ENCODE results near the gene FBXW12. TPM values are rescaled to one million over a fixed set of nuclear protein-coding genes. Genes with fewer than 3 reads are reported as not detected.

FBXW12 gene
- polyA plus RNA-seq, 1 donor from 2014 or later: not detected

- Histone ChIP-seq H3K79me2 (replicated peaks; ENCODE audit: insufficient read depth, low read length) (no peaks in the 10 kb centered on the region), H3K36me3 (ENCODE audit: insufficient read depth, low read length) (no peaks in the 10 kb centered on the region), H2AFZ (ENCODE audit: low read depth, low read length) (no peak overlapping the region), H3K4me3 (ENCODE audit: low read length) (no peak overlapping the region), H3K9ac (ENCODE audit: low read length) (no peak overlapping the region), H3K27ac (ENCODE audit: low read length) (no peak overlapping the region), H3K4me2 (ENCODE audit: low read length) (no peak overlapping the region), H3K27me3 (ENCODE audit: insufficient read depth, low read depth, low read length) (no peaks in the 10 kb centered on the region), H3K9me2 (ENCODE audit: insufficient read depth, low read length) (no peaks in the 10 kb centered on the region), H3F3A (ENCODE audit: insufficient read depth, low read length, poor library complexity, severe bottlenecking) (no peaks in the 10 kb centered on the region), H4K20me1 (ENCODE audit: insufficient read depth) (peaks cover 3% of the 10 kb centered on the region), H3K9me3 (ENCODE audit: low read length) (no peaks in the 10 kb centered on the region)
- TF ChIP-seq REST (IDR thresholded peaks at IDR 0.05; ENCODE audit: borderline replicate concordance) (no peak), POLR2AphosphoS5 (IDR thresholded peaks at IDR 0.05) (no peak), RAD21 (conservative IDR thresholded peaks at IDR 0.05) (no peak), TAF1 (IDR thresholded peaks at IDR 0.05; ENCODE audit: low read depth) (no peak), EZH2 (IDR thresholded peaks at IDR 0.05; ENCODE audit: borderline replicate concordance, insufficient read depth, low read length, poor library complexity, severe bottlenecking) (no peak), SMC3 (conservative IDR thresholded peaks at IDR 0.05; ENCODE audit: poor library complexity) (no peak), EP300 (conservative IDR thresholded peaks at IDR 0.05; ENCODE audit: poor library complexity, severe bottlenecking) (no peak), MXI1 (conservative IDR thresholded peaks at IDR 0.05; ENCODE audit: poor library complexity, severe bottlenecking) (no peak), CTCF (IDR thresholded peaks at IDR 0.05; ENCODE audit: poor library complexity, severe bottlenecking) (no peak)
Measured at GRCh38 chr3:48416546-48416945, 44.5 kb downstream of the FBXW12 start.

GRCh38 chr3:48417529-48418108 lies 45.6 kb downstream of the FBXW12 start:
- Histone ChIP-seq H3K4me3 (ENCODE audit: low read length) (no peak overlapping the region), H2AFZ (ENCODE audit: low read depth, low read length) (no peak overlapping the region), H3K4me2 (ENCODE audit: low read length) (no peak overlapping the region), H3K27ac (ENCODE audit: low read length) (no peak overlapping the region), H3K9me2 (ENCODE audit: insufficient read depth, low read length) (no peaks in the 10 kb centered on the region), H3F3A (ENCODE audit: insufficient read depth, low read length, poor library complexity, severe bottlenecking) (no peaks in the 10 kb centered on the region), H3K36me3 (ENCODE audit: insufficient read depth, low read length) (no peaks in the 10 kb centered on the region), H3K9me3 (ENCODE audit: low read length) (no peaks in the 10 kb centered on the region), H4K20me1 (ENCODE audit: insufficient read depth) (peaks cover 3% of the 10 kb centered on the region), H3K79me2 (replicated peaks; ENCODE audit: insufficient read depth, low read length) (peaks cover 1% of the 10 kb centered on the region), H3K27me3 (ENCODE audit: insufficient read depth, low read depth, low read length) (no peaks in the 10 kb centered on the region), H3K9ac (ENCODE audit: low read length) (no peak overlapping the region)
- TF ChIP-seq MXI1 (conservative IDR thresholded peaks at IDR 0.05; ENCODE audit: poor library complexity, severe bottlenecking) (no peak), EP300 (conservative IDR thresholded peaks at IDR 0.05; ENCODE audit: poor library complexity, severe bottlenecking) (no peak), SMC3 (conservative IDR thresholded peaks at IDR 0.05; ENCODE audit: poor library complexity) (no peak), EZH2 (IDR thresholded peaks at IDR 0.05; ENCODE audit: borderline replicate concordance, insufficient read depth, low read length, poor library complexity, severe bottlenecking) (no peak), REST (IDR thresholded peaks at IDR 0.05; ENCODE audit: borderline replicate concordance) (no peak), CTCF (IDR thresholded peaks at IDR 0.05; ENCODE audit: poor library complexity, severe bottlenecking) (no peak), POLR2AphosphoS5 (IDR thresholded peaks at IDR 0.05) (no peak), RAD21 (conservative IDR thresholded peaks at IDR 0.05) (no peak), TAF1 (IDR thresholded peaks at IDR 0.05; ENCODE audit: low read depth) (no peak)
